H1 (cell line): ENCODE results near the gene MYLK2. TPM values are rescaled to one million over a fixed set of nuclear protein-coding genes. Genes with fewer than 3 reads are reported as not detected.

ENCODE experiments used
- CTCF ChIA-PET: fragments of 300-600 bp; sonication (Branson Sonifier 250); formaldehyde crosslinking; loops from one replicate; lab custom pipeline; 2021; ENCODE audit not compliant: partially characterized antibody; lab: Charles Lee
- POLR2A ChIA-PET: fragments of 300-600 bp; sonication (Branson Sonifier 250); formaldehyde crosslinking; loops from one replicate; lab custom pipeline; 2021; ENCODE audit warnings: inconsistent platforms; ENCODE audit not compliant: partially characterized antibody; lab: Charles Lee
- DNase-seq, 2 experiments: peaks; one replicate each; pipeline versions ENCODE4 v3.0.0 to v3.0.0-alpha.2; 2010 to 2022; ENCODE audit warnings: low spot score in 2 of 2, low read depth in 1 of 2, mixed read lengths in 1 of 2
- FAIRE-seq: peaks from 2 replicates; lab custom pipeline; 2011; peaks lifted over from hg19 to GRCh38; lab: Jason Lieb, UNC
- H2AFZ ChIP-seq: 2 replicates; pipeline ENCODE4 v1.8.1; 2012; ENCODE audit warnings: low read length, inconsistent platforms
- H2AK5ac ChIP-seq: 2 replicates; pipeline ENCODE4 v1.6.1; 2013; ENCODE audit warnings: low read depth, low read length
- H2BK120ac ChIP-seq: replicated peaks from 2 replicates; pipeline ENCODE3; 2013; ENCODE audit warnings: low read depth, low read length, inconsistent platforms
- H2BK12ac ChIP-seq: 2 replicates; pipeline ENCODE4 v1.6.1; 2013; ENCODE audit warnings: low read depth, low read length
- H2BK15ac ChIP-seq: 2 replicates; pipeline ENCODE4 v1.6.1; 2013; ENCODE audit warnings: low read length
- H2BK20ac ChIP-seq: 2 replicates; pipeline ENCODE4 v1.6.1; 2013; ENCODE audit warnings: low read length
- H2BK5ac ChIP-seq: 2 replicates; pipeline ENCODE4 v1.6.1; 2013; ENCODE audit warnings: low read depth, low read length
- H3K14ac ChIP-seq: 2 replicates; pipeline ENCODE4 v1.6.1; 2013; ENCODE audit warnings: inconsistent platforms; ENCODE audit not compliant: insufficient read length
- H3K18ac ChIP-seq: 2 replicates; pipeline ENCODE4 v1.6.1; 2013; ENCODE audit warnings: low read length; ENCODE audit errors: extremely low read depth
- H3K23ac ChIP-seq: 2 replicates; pipeline ENCODE4 v1.6.1; 2013; ENCODE audit warnings: inconsistent platforms; ENCODE audit not compliant: insufficient read length
- H3K23me2 ChIP-seq: 2 replicates; pipeline ENCODE4 v1.6.1; 2013; ENCODE audit warnings: low read depth, low read length
- H3K27ac ChIP-seq: 2 replicates; pipeline ENCODE4 v1.6.1; 2011; ENCODE audit warnings: low read depth, low read length, inconsistent platforms
- H3K27me3 ChIP-seq, 4 experiments: replicated peaks in 1 of 4; 1 replicate in 1 of 4; 2 replicates in 3 of 4; pipeline versions ENCODE4 v1.6.1 to v1.8.1; 2011 to 2013; ENCODE audit warnings: low read length in 3 of 4, mild to moderate bottlenecking in 3 of 4, inconsistent platforms in 2 of 4, mixed read lengths in 2 of 4, moderate library complexity in 1 of 4; ENCODE audit not compliant: control insufficient read depth in 3 of 4, insufficient read depth in 3 of 4; ENCODE audit errors: extremely low read depth in 1 of 4
- H3K36me3 ChIP-seq, 4 experiments: 2 replicates each; pipeline versions ENCODE4 v1.6.1 to v1.8.1; 2011 to 2013; ENCODE audit warnings: mild to moderate bottlenecking in 4 of 4, low read length in 3 of 4, moderate library complexity in 2 of 4, control low read depth in 1 of 4, inconsistent platforms in 1 of 4; ENCODE audit not compliant: insufficient read depth in 4 of 4, control insufficient read depth in 2 of 4
- H3K4ac ChIP-seq: replicated peaks from 2 replicates; pipeline ENCODE3; 2013; ENCODE audit warnings: low read length, low read depth, mixed read lengths, inconsistent platforms; ENCODE audit not compliant: insufficient read length
- H3K4me1 ChIP-seq, 4 experiments: replicated peaks in 1 of 4; 1 replicate in 1 of 4; 2 replicates in 3 of 4; pipeline versions ENCODE4 v1.6.1 to v1.8.1; 2011 to 2013; ENCODE audit warnings: low read length in 3 of 4, inconsistent platforms in 2 of 4, mixed read lengths in 1 of 4; ENCODE audit not compliant: insufficient read depth in 4 of 4, control insufficient read depth in 3 of 4
- H3K4me2 ChIP-seq, 2 experiments: 2 replicates each; pipeline versions ENCODE4 v1.6.1 to v1.8.1; 2011 to 2013; ENCODE audit warnings: low read depth in 2 of 2, low read length in 2 of 2, control low read depth in 1 of 2, inconsistent platforms in 1 of 2, mild to moderate bottlenecking in 1 of 2; ENCODE audit not compliant: insufficient read depth in 1 of 2
- H3K4me3 ChIP-seq, 4 experiments: fragments of 200-600, 300-600 bp in 1 of 4; sonication (generic), shearing (Covaris generic), sonication (Bioruptor Twin) in 1 of 4; 2 replicates each; pipeline versions ENCODE4 v1.5.1 to v1.8.1; 2011 to 2016; ENCODE audit warnings: low read length in 4 of 4, low read depth in 3 of 4, control low read depth in 2 of 4, inconsistent platforms in 2 of 4, mild to moderate bottlenecking in 2 of 4, mixed read lengths in 1 of 4, moderate library complexity in 1 of 4; ENCODE audit not compliant: insufficient read depth in 2 of 4; ENCODE audit errors: extremely low read depth in 1 of 4
- H3K56ac ChIP-seq: replicated peaks from 2 replicates; pipeline ENCODE3; 2013; ENCODE audit warnings: low read depth, mild to moderate bottlenecking, mixed read lengths, low read length, inconsistent platforms; ENCODE audit not compliant: insufficient read length
- H3K79me1 ChIP-seq: 2 replicates; pipeline ENCODE4 v1.6.1; 2013; ENCODE audit warnings: low read depth, low read length, control low read depth
- H3K79me2 ChIP-seq, 2 experiments: 2 replicates each; pipeline versions ENCODE4 v1.6.1 to v1.8.1; 2012 to 2013; ENCODE audit warnings: low read length in 2 of 2, mild to moderate bottlenecking in 2 of 2, inconsistent platforms in 1 of 2; ENCODE audit not compliant: insufficient read depth in 2 of 2, control insufficient read depth in 1 of 2
- H3K9ac ChIP-seq, 4 experiments: replicated peaks in 1 of 4; 1 replicate in 1 of 4; 2 replicates in 3 of 4; pipeline versions ENCODE4 v1.6.1 to v1.8.1; 2011 to 2013; ENCODE audit warnings: low read depth in 3 of 4, low read length in 3 of 4, control low read depth in 2 of 4, mild to moderate bottlenecking in 2 of 4, moderate library complexity in 2 of 4, inconsistent platforms in 1 of 4; ENCODE audit errors: extremely low read depth in 1 of 4
- H3K9me3 ChIP-seq, 2 experiments: 2 replicates each; pipeline versions ENCODE4 v1.6.1 to v1.8.1; 2012 to 2013; ENCODE audit warnings: mild to moderate bottlenecking in 2 of 2, moderate library complexity in 2 of 2, control low read depth in 1 of 2, inconsistent platforms in 1 of 2, low read depth in 1 of 2, low read length in 1 of 2, mixed read lengths in 1 of 2; ENCODE audit not compliant: insufficient read depth in 2 of 2
- H4K20me1 ChIP-seq, 2 experiments: replicated peaks in 1 of 2; 2 replicates each; pipeline versions ENCODE3 to v1.8.1; 2011 to 2013; ENCODE audit warnings: inconsistent platforms in 2 of 2, low read length in 2 of 2, mild to moderate bottlenecking in 1 of 2; ENCODE audit not compliant: insufficient read depth in 2 of 2, control insufficient read depth in 1 of 2
- H4K5ac ChIP-seq: 2 replicates; pipeline ENCODE4 v1.6.1; 2013; ENCODE audit warnings: low read length, low read depth, mixed read lengths, inconsistent platforms; ENCODE audit not compliant: insufficient read length
- H4K8ac ChIP-seq: 2 replicates; pipeline ENCODE4 v1.8.0; 2013; ENCODE audit warnings: mild to moderate bottlenecking, moderate library complexity, low read length, inconsistent platforms; ENCODE audit not compliant: insufficient read depth; ENCODE audit errors: extremely low read depth
- H4K91ac ChIP-seq: replicated peaks from 2 replicates; pipeline ENCODE3; 2013; ENCODE audit warnings: low read length, mixed read lengths, inconsistent platforms; ENCODE audit not compliant: insufficient read length
- POLR2AphosphoS5 ChIP-seq: IDR thresholded peaks from 2 replicates; pipeline ENCODE4 v1.6.1; 2011; ENCODE audit warnings: low read depth, low read length
- SIRT6 ChIP-seq: IDR thresholded peaks from one replicate; pipeline ENCODE4 v1.7.1; 2012; ENCODE audit warnings: low read length, inconsistent platforms
- TCF12 ChIP-seq: IDR thresholded peaks from 2 replicates; pipeline ENCODE4 v1.6.1; 2011; ENCODE audit warnings: low read depth, mild to moderate bottlenecking, low read length
- WGBS, 2 experiments: shearing (Covaris generic) in 1 of 2; methylation state at CpG; one replicate each; pipeline versions ENCODE4 v1.1.6 to v1.1.7; 2013 to 2015; ENCODE audit warnings: low lambda C conversion rate in 2 of 2, mixed read lengths in 2 of 2, inconsistent platforms in 1 of 2, low coverage in 1 of 2, missing lambda C conversion rate in 1 of 2; ENCODE audit not compliant: insufficient replicate concordance in 2 of 2, insufficient coverage in 1 of 2, insufficient read length in 1 of 2; ENCODE audit errors: extremely low coverage in 1 of 2, missing lambda C conversion rate in 1 of 2; 5-methylcytosine and 5-hydroxymethylcytosine counted together
- polyA plus RNA-seq, 7 experiments: library from polyadenylated mRNA; depleted of rRNA in 3 of 7; stranded (reverse) in 5 of 7; unstranded in 2 of 7; fragments of >200 nt in 5 of 7; fragments of 200-250 nt in 2 of 7; gene quantifications; 1 replicate in 5 of 7; 2 replicates in 1 of 7; 4 replicates in 1 of 7; pipeline versions ENCODE4 v1.2.1 to v1.2.3, GENCODE V29; 2011 to 2013; ENCODE audit warnings: missing spikeins in 2 of 7, mixed read lengths in 2 of 7
- total RNA-seq: library from RNA; stranded (reverse); fragmentation: NEBNext Ultra II Directional; extraction: Animal tissue kit (Norgen Biotek cat#: 25700); gene quantifications from 2 replicates; pipeline ENCODE4 v1.2.1, GENCODE V29; 2021
- TF ChIP-seq, protein P1 (sequence below): IDR thresholded peaks from 2 replicates; pipeline ENCODE4 v1.6.1; 2012; ENCODE audit warnings: low read length, inconsistent platforms

Gene MYLK2
- total and polyA plus RNA-seq, 2 of the 8 experiments (the other 6 are each of a cell fraction or from before 2014, with no cell fraction given): 0.22 to 0.26 TPM

DNA sequence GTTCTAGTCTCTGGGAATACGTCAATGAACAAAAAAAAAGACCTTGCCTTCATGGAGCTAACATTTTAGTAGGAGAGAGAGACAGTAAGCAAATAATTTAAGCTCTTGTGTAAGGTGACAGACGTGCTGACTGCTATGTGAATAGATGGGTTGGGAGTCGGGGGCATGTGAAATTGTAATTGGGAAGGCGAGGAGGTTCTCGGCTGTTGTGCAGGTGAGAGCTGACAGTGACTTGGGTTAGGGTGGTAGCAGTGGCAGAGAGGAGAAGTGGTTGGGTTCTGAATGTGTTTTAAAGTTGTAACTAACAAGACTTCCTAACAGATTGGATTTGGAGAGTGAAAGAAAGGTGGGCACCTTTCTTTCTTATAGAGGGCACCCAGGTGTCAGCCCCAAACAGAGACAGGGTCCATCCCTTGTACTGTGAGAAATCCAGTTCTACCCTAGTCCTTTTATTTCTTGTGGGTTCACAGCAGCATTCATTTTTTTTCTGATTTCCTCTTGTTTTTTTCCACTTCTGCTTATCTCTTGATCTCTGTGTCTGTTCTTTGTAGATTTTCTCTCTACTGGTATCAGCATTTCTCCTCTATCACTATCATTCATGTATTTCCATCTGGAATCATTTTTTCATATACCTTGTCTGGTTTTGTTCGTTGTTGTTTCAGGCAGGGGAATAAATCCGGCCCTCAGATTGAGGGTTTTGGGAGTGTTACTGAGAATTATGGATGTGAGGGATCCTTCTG, 15.4 kb upstream of the MYLK2 start:
- POLR2A ChIA-PET: interaction anchor here (0.7 kb wide), 1 partner anchor 231 kb away, joined by 4 read pairs; no protein-coding TSS in a partner anchor

More for the DNA sequence above, 15.4 kb upstream of the MYLK2 start:
- no peak overlapping the region for H3K14ac ChIP-seq
- peaks cover 0 to 2% of the 10 kb centered on the region in 2 experiments for H4K20me1 ChIP-seq
- no peak overlapping the region for H2AK5ac ChIP-seq
- H4K5ac ChIP-seq: no peak overlapping the region
- H3K79me2 ChIP-seq: no peaks in the 10 kb centered on the region
- no peaks in the 10 kb centered on the region for H3K27me3 ChIP-seq
- no peak overlapping the region for H2BK20ac ChIP-seq
- peak; percentile 48; the same call in 1 of the 2 replicates for TF ChIP-seq POLR2AphosphoS5
- no peak for TF ChIP-seq TCF12
- TF ChIP-seq SIRT6: no peak
- TF ChIP-seq, protein P1, sequence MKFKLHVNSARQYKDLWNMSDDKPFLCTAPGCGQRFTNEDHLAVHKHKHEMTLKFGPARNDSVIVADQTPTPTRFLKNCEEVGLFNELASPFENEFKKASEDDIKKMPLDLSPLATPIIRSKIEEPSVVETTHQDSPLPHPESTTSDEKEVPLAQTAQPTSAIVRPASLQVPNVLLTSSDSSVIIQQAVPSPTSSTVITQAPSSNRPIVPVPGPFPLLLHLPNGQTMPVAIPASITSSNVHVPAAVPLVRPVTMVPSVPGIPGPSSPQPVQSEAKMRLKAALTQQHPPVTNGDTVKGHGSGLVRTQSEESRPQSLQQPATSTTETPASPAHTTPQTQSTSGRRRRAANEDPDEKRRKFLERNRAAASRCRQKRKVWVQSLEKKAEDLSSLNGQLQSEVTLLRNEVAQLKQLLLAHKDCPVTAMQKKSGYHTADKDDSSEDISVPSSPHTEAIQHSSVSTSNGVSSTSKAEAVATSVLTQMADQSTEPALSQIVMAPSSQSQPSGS: no peak
- H4K8ac ChIP-seq: no peak overlapping the region
- H2AFZ ChIP-seq: no peak overlapping the region
- H2BK15ac ChIP-seq: no peak overlapping the region
- H3K23me2 ChIP-seq: no peaks in the 10 kb centered on the region
- no peaks in the 10 kb centered on the region for H3K9me3 ChIP-seq
- H4K91ac ChIP-seq: no peak overlapping the region
- H2BK12ac ChIP-seq: no peak overlapping the region
- no peak overlapping the region for H3K4me2 ChIP-seq
- WGBS, 2 experiments: 86% methylated on average over 7 of the region's 7 CpGs; no CpG with 5 or more reads in 1 of the 2 experiments
- H3K79me1 ChIP-seq: no peaks in the 10 kb centered on the region
- H2BK120ac ChIP-seq: no peak overlapping the region
- no peak overlapping the region for H3K9ac ChIP-seq
- no peak overlapping the region for H3K4ac ChIP-seq
- H3K4me3 ChIP-seq: no peak overlapping the region
- no peak overlapping the region for H3K23ac ChIP-seq
- FAIRE-seq: no peak
- no peak overlapping the region for H3K27ac ChIP-seq
- no peak overlapping the region for H2BK5ac ChIP-seq
- H3K4me1 ChIP-seq: no peaks in the 10 kb centered on the region
- no peak overlapping the region for H3K56ac ChIP-seq
- H3K36me3 ChIP-seq: peaks cover 23 to 52% (median 27%) of the 10 kb centered on the region in 4 experiments
- CTCF ChIA-PET: interaction anchor here (0.7 to 1.0 kb wide), 2 partner anchors 11 to 178 kb away, joined by 4 read pairs; no protein-coding TSS in a partner anchor
- no peak overlapping the region for H3K18ac ChIP-seq
- DNase-seq: no peak
